ENCODE measurements around the gene ARMC5.
"Not testable (repeated sequence)": the region's sequence is repeated elsewhere in the genome, so short reads cannot be mapped to it uniquely, and the experiment has no call there.

Gene ARMC5

DNA sequence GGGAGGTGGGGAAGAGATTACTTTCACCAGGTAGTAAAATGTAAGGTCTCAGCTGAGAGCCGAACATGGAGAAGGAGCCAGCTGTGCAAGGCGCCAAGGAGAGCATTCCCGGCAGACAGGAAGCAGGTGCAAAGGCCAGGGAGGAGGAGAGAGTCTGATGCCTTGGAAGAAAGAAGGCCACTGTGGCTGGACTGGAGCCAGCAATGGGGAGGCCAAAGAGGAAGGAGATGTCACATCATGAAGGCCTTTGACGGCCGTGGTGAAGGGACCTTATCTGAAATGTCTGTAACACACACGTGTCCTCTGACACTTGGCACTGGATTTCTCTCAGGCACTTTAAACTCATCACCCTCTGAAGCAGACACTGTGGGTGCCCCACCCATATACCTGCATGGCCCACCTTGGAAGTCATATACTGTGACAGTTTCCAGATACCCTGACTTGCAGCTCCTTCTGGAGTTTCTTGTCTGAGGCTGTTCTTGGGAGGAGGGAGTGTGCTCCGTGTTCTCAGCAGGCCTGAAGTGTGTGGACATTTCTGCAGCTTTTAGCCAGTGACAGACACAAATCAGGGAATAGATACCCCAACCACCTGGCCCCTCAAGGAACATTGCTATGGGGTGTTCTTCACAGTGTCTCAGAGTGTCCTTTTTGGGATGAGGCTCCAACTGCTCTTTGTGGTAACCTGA lies 21.7 kb downstream of the ARMC5 start:
- DNase-seq = no peak

DNA sequence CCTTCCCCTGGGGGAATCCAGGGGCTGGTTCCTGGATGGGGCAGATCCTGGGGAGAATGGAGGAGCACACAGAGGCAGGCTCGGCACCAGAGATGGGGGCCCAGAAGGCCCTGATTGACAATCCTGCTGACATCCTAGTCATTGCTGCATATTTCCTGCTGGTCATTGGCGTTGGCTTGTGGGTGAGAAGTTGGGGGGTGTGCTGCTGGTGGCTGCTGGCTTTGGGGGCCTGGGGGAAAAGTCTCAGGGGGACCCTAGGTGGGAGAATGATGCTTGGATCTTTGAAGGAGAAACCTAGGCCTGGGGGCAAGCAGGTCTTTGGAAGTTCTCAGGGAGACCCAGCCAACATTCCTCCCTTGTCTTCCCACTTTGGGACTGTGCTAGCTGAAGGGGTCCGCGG lies 23.8 kb downstream of the ARMC5 start, which contains the start of gene SLC5A2:
TSS of gene SLC5A2 (plus strand) at position 43 of the 400 bp plus-strand sequence. CDS start at position 57, 14 bp downstream.
- DNase-seq = no peak

DNA sequence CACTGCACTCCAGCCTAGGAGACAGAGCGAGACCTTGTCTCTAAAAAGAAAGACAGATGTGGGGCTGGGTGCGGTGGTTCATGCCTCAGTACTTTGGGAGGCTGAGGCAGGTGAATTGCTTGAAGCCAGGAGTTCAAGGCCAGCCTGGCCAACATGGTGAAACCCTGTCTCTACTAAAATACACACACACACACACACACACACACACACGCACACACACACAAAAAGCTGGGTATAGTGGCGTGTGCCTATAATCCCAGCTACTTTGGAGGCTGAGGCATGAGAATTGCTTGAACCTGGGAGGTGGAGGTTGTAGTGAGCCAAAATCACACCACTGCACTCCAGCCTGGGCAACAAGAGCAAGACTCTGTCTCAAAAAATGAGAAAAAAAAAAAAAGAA lies 24.7 kb downstream of the ARMC5 start:
- DNase-seq = not testable (repeated sequence)

DNA sequence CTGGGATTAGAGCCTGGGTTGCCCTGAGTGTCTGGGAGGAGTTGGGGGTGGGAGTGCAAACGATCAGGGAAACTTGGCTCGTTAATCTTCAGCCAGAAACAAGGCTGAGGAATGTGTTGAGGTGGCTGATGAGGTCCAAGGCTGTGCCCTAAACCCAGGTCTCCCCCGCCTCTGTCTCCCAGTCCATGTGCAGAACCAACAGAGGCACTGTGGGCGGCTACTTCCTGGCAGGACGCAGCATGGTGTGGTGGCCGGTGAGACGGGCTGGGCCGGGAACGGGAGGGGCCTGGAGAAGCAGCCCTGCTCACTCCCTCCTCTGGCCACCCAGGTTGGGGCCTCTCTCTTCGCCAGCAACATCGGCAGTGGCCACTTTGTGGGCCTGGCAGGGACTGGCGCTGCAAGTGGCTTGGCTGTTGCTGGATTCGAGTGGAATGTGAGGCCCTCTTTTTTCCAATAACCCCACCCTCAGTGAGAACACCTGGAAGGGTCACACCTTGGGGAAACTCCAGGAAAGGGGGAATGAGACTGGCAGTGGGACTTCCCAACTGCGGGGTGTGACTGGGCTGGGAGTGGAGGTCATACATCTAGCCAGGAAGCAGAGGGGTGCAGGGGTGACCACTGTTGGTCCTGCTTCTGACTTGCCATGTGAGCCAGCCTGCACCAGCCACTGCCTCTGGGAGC lies 25.3 kb downstream of the ARMC5 start:
- no peak for DNase-seq

DNA sequence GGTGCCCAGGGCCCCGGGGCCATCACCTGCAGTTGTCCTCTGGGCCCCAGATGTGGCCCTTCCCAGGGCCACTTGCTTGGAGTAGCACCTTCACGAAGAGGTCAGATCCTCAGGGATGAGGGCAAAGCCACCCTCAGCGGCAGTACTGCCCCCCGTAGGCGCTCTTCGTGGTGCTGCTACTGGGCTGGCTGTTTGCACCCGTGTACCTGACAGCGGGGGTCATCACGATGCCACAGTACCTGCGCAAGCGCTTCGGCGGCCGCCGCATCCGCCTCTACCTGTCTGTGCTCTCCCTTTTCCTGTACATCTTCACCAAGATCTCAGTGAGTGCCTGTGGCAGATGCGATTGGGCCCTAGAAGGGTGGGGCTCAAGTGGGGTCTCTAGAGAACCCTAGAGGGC lies 26.3 kb downstream of the ARMC5 start:
- no peak for DNase-seq

DNA sequence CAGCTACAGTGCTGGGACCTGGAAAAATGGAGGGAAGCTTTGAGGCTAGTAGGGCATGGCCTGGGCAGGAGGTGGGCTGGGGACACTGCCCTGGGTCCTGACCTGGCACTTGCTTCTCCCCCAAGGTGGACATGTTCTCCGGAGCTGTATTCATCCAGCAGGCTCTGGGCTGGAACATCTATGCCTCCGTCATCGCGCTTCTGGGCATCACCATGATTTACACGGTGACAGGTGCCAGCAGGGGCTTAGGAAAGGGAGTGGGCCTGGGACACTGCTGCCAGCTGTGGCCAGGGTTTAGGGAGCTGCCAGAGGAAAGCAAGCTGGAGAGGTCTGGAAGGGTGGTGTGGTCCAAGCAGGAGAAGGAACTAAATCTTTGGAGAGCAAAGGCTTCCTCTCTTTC lies 26.7 kb downstream of the ARMC5 start:
- DNase-seq = no peak

DNA sequence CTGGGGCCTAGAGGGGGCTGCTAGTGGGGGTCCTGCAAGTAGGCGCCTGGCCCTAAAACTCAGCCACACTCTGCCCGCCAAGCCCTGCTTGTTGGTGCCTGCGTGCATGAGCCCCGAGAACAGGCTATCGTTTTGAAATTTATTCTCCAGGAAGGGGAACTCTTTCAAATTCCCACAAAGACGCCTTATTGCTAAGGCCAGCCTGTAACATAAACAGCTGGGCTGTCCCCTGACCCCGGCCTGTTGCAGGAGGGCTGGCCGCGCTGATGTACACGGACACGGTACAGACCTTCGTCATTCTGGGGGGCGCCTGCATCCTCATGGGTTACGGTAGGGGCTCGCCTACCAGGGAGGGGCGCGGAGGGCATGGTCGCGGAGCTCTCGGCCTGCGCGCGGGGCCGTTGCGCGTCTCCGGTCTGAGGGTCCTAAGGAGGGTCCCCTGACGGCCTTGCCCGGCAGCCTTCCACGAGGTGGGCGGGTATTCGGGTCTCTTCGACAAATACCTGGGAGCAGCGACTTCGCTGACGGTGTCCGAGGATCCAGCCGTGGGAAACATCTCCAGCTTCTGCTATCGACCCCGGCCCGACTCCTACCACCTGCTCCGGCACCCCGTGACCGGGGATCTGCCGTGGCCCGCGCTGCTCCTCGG lies 27.9 kb downstream of the ARMC5 start:
- no peak for DNase-seq

DNA sequence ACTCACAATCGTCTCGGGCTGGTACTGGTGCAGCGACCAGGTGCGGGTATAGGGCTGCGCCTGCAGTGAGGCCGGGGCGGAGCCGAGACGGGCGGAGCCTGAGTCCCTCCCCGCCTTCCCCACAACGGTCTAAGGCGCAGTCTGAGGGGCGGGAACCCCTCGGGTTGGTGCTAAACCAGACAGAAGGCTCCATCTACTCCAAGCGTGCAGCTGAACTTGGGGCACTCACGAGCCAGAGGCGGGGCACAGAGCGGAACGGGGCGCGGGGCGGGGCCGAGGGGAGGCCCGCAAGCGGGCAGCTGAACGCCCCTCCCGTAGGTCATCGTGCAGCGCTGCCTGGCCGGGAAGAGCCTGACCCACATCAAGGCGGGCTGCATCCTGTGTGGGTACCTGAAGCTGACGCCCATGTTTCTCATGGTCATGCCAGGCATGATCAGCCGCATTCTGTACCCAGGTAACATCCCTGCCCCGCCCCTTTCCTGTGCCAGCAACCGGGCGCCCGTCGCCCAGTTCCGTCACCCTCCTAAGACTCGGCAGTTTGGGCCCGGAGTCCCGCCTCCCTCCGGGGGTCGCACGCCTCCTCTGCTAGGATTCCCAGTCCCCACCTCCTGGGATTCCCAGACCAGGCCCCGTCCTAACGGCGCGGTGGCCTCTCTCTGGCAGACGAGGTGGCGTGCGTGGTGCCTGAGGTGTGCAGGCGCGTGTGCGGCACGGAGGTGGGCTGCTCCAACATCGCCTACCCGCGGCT lies 28.6 kb downstream of the ARMC5 start:
- peak; percentile 84 for DNase-seq

DNA sequence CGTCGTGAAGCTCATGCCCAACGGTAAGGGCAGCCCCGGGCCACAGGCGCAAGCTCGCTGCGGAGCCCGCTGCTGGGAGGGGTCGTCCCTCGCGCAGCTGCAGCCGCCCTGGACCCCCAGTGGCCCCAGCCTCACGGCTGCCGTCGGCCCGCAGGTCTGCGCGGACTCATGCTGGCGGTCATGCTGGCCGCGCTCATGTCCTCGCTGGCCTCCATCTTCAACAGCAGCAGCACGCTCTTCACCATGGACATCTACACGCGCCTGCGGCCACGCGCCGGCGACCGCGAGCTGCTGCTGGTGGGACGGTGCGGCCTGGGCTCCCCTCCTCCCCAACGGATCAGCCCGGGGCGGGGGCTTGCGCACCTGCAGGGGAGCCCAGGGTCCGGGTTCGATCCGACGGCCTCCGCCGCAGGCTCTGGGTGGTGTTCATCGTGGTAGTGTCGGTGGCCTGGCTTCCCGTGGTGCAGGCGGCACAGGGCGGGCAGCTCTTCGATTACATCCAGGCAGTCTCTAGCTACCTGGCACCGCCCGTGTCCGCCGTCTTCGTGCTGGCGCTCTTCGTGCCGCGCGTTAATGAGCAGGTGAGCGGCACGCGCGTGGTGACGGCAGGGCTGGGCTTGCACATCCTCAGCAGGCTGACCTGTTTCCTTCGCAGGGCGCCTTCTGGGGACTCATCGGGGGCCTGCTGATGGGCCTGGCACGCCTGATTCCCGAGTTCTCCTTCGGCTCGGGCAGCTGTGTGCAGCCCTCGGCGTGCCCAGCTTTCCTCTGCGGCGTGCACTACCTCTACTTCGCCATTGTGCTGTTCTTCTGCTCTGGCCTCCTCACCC lies 29.4 kb downstream of the ARMC5 start:
- DNase-seq = no peak

DNA sequence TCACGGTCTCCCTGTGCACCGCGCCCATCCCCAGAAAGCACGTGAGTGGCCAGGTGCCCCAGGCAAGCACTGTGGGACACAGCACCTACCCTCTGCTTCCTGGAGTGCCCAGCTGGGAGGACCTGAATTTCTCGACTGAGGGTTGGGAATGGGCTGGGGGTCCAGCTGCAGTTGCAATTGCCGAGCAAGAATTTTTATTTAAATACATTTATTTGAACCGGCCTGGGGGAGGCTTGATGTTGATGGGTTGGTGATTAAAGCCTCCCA lies 29.9 kb downstream of the ARMC5 start:
- no peak for DNase-seq

DNA sequence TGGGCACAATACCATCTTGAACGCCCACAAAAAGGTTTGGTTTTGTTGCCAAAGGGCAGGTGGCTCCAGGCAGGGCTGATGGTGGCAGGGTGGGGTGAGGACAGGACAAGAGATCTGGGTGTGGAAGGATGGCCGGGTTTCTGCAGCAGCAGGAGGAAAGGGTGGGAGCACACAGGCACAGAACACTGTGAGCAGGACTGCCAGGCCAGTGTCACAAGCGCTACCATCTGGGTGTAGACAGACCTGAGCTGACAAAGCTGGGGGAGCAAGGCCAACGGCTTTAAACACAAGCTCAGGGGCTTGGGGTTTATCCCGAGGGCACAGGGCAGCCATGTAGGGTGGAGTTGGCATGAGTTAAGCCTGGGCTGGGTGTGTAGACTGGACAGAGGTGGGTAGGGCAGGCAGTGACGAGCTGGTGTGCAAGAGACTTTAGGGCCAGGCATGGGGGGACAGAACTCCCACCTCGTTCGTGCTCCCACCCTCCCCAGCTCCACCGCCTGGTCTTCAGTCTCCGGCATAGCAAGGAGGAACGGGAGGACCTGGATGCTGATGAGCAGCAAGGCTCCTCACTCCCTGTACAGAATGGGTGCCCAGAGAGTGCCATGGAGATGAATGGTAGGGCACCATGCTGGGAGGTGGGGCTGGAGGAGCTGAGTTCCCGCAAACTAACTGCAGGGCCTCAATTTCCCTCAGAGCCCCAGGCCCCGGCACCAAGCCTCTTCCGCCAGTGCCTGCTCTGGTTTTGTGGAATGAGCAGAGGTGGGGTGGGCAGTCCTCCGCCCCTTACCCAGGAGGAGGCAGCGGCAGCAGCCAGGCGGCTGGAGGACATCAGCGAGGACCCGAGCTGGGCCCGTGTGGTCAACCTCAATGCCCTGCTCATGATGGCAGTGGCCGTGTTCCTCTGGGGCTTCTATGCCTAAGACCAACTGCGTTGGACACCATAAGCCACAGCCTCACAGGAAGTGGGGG lies 30.6 kb downstream of the ARMC5 start:
- no peak for DNase-seq

DNA sequence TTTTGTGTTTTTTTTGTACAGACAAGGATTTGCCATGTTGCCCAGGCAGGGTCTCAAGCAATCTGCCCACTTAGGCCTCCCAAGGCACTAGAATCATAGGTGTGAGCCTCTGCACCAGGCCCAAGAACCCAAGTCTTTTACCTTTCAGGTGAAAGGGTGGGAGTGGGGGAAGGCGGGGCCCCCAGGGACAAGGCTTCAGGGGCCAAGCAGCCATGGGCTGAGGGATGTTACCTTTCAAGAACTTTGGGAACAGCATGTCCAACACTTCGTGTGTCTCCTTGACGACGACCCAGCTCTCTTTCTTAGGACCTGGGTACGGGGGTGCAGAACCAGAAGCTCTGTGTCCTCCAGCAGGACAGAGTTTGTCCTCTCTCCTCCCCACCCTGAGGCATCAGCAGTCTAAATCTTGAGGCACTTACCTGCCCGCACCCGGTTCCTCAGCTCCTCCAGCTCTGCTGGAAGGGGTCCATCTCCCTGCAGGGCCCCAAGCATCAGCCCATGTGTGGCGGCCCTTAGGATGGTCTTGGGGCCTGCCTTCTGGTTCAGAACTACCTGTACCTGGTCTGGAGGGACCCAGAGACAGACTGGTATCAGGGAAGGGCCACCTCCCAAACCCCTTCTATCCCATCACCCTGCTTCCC lies 32.6 kb downstream of the ARMC5 start:
- no peak for DNase-seq

DNA sequence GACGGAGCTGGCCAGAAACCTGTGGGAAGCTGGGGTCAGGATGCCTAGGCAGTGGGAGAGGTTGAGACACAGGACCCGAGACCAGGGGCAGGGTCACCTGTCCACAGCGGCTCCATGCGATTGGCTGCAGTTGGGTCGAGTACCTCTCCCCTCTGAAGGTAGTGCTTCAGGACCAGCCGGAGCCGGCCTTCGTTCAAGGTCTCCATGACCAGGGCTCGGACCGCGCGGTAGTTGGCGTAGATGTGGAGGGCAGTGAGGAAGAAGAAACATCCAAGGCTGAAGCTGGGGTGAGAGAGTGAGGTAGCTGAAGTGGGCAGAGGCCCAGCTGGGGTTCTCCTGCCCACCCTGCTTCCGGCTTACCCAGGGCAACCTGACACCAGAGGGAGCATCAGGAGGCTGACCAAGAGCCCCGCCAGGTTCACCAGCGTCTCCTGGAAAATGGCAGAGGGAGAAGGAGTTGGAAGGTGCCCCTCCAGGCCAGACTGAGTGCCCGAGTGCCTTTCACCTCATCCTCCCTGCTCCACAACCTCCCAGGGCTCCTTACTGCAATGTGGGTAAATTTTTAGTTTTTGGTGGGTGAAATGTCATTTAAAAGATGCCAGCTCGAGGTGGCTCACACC lies 34.3 kb downstream of the ARMC5 start:
- DNase-seq = no peak

DNA sequence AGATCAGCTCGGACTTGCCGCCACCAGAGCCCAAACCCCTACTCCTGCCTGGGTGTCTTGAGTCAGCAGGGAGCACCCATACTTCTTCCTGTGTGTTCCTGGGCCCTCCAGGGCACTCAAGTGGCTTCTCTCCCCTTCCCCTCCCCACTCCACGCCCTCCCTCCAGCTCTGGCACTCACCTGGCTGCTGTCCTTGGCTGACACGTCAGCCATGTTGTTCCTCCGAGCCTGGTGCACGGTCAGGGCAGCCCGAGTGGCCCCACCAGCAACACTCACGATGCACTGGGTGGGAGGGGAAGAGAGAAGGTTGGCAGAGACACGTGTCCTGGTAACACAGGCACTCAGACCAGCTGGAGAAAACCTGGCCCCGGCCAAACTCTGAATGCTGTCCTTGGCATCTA lies 37.4 kb downstream of the ARMC5 start:
- no peak for DNase-seq

DNA sequence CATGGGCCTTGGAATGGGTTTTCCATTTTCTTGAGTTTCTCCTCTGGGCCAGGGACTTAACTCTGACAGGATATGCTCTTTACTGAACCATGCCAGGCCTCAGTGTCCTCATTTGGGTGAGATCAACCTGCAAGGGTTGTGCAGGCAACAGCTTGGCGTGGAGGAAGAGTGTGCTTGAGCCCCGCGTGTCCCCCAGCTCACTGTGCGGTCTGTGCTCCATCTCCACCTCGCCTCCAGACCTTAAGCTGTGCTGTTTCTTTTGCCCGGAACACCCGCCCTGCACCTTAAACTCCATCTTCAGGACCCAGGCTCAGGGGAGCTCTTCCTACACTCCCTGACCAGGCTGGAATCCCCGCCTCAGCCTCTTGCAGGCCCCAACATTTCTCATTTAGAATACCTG lies 39.2 kb downstream of the ARMC5 start:
- no peak for DNase-seq

DNA sequence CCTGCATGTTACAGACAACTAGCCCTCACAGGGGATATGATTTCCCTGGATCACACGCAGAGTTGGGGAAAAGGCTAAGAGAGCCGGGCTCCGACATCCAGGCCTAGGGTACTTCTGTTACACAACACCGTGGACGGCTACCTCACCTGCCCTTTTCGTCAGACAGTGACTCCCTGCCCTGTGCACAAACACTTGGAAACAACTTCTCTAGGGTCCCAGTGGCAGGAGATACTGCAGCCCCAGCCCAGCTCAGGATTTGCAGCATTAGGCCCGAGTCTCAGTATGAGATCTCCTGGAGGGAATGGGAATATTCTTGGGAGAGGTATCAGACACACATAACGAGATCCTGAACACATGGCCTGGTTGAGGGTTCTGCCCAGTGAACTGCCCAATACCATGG lies 40.6 kb downstream of the ARMC5 start:
- DNase-seq = no peak

DNA sequence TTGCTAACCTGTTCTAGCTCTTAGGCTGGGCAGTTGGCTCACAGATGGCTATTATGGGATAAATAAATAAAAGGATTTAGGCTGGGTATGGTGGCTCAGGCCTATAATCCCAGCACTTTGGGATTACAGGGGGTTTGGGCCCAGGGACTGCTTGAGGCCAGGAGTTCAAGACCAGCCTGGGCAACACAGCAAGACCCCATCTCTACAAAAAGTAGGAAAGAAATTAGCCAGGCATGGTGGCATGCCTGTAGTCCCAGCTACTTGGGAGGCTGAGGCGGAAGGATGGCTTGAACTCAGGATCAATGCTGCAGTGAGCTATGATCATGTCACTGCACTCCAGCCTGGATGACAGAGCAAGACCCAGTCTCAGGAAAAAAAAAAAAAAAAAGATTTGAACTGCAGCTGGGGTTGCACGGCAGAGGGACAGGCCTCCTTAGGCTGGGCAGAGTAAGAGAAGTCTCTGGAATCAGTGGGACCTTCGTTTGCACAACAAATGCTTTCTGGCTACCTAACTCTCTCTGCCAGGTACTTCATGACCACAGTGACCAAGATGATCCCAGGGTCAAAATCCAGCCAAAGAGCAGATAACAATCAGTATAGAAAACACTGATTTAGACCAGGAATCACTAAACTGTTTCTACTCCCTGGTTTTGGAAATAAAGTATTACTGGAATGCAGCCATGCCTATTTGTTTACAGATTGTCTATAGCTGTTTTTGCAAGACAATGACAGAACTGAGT lies 42.1 kb downstream of the ARMC5 start:
- no peak for DNase-seq

DNA sequence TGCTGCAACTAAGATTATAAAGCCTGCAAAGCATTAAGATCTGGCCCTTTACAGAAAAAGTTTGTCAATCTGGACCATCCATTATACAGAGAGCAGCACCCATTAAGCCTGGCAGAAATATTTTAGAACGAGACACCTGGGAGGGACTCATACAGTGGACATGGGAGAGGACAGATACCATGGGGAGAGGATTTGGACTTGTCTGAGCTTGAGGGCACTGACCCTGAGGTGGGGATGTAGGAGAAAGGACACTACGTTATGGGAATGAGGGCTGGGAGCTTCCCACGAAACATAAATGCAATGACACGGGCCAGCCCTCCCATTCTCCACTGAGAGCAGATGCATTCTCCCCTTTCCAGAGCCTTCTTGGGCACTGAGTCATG lies 42.7 kb downstream of the ARMC5 start:
- DNase-seq = no peak

DNA sequence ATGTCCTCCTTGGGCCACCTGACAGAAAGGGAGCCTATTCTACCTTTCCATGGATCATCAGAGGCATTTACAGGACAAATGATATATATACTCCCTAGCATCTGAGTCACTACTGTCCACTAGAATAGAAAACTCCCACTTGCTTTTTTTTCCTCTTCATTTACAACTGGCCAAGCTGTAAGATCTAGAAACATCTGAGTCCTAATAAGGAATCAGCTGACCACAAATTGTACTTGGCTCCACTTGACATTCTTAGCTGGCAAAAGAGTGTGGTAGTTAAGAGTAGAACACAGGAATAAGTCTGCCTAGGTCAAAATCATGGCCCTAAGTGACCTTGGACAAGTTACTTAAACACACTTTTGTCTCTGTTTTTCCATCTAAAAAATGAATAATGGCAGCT lies 43.7 kb downstream of the ARMC5 start:
- DNase-seq = no peak

DNA sequence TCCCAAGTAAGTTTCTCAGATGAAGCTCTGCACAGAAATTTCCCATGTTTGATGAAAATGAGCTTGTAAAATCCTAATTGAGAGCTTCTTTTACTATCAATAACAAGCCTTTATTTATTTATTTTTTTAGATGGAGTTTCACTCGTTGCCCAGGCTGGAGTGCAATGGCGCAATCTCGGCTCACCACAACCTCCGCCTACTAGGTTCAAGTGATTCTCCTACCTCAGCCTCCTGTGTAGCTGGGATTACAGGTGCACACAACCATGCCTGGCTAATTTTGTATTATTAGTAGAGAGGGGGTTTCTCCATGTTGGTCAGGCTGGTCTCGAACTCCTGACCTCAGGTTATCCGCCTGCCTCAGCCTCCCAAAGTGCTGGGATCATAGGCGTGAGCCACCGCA lies 44.3 kb downstream of the ARMC5 start:
- DNase-seq = not testable (repeated sequence)

Data from CD4-positive, alpha-beta T cell treated with Interleukin-10 for 1 hour (primary cell).